ENCODE measurements around the gene KRTAP9-7.
"Not testable (repeated sequence)": the region's sequence is repeated elsewhere in the genome, so short reads cannot be mapped to it uniquely, and the experiment has no call there.

Gene KRTAP9-7, protein sequence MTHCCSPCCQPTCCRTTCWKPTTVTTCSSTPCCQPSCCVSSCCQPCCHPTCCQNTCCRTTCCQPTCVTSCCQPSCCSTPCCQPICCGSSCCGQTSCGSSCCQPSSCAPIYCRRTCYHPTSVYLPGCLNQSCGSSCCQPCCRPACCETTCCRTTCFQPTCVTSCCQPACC

DNA sequence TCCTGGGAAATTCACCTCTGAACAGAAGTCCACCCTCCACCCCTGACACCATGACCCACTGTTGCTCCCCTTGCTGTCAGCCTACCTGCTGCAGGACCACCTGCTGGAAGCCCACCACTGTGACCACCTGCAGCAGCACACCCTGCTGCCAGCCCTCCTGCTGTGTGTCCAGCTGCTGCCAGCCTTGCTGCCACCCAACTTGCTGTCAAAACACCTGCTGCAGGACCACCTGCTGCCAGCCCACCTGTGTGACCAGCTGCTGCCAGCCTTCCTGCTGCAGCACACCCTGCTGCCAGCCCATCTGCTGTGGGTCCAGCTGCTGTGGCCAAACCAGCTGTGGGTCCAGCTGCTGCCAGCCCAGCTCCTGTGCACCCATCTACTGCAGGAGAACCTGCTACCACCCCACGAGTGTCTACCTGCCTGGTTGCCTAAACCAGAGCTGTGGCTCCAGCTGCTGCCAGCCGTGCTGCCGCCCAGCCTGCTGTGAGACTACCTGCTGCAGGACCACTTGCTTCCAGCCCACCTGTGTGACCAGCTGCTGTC is at the start of gene KRTAP9-7:
TSS of gene KRTAP9-7 (plus strand) at position 51 of the 543 bp plus-strand sequence. CDS start at position 51, 0 bp downstream.
- not testable (repeated sequence) for DNase-seq (ENCODE audit: low read depth in 3 of 3)

- no peak for DNase-seq (ENCODE audit: low read depth in 3 of 3)
These were observed 49.4 kb upstream of the KRTAP9-7 start for GRCh38 chr17:41226051-41226450.

- DNase-seq (ENCODE audit: low read depth in 3 of 3) = not testable (repeated sequence)
These were observed 48.9 kb upstream of the KRTAP9-7 start, which contains the start of gene KRTAP9-2 for GRCh38 chr17:41226598-41227095. Gene KRTAP9-2 (plus strand): TSS chr17:41226648. CDS start chr17:41226655, 7 bp downstream.

GRCh38 chr17:41230094-41230493 is 45.4 kb upstream of the KRTAP9-7 start:
- no peak for DNase-seq (ENCODE audit: low read depth in 3 of 3)

DNA sequence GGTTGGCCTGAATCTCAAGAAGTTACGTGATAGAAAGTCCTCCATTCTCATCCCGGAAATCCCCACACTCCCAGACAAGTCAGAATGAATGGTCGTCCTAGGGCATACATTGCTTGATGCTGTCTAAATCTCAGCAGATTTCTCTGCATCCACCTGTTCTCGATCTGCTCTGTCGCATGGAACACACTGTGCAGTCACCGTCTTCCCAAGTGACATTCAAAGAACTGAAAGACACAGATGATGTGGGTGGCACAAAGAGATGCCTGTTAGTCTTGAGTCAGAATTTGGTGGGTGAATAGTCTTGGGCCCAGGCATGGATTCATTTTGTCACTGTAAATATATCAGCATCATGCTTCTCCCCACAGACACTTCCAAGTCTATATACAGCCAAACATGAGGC is 43.8 kb upstream of the KRTAP9-7 start:
- DNase-seq (ENCODE audit: low read depth in 3 of 3) = no peak

DNA sequence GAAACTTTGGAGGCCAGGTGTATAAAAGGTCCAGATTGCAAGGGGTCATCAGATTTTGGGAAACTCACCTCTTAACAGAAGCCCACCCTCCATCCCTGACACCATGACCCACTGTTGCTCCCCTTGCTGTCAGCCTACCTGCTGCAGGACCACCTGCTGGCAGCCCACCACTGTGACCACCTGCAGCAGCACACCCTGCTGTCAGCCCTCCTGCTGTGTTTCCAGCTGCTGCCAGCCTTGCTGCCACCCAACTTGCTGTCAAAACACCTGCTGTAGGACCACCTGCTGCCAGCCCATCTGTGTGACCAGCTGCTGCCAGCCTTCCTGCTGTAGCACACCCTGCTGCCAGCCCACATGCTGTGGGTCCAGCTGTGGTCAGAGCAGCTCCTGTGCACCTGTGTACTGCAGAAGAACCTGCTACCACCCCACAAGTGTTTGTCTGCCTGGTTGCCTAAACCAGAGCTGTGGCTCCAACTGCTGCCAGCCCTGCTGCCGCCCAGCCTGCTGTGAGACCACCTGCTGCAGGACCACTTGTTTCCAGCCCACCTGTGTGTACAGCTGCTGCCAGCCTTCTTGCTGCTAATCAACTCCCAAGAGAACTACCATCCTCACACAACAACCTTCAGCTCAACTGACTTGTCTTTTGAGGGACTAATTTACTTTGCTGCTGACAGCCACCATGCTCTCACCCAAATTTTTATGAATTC is 42.9 kb upstream of the KRTAP9-7 start, which contains the start of gene KRTAP9-3:
TSS of gene KRTAP9-3 (plus strand) at position 51 of the 707 bp plus-strand sequence. CDS start at position 104, 53 bp downstream.
- not testable (repeated sequence) for DNase-seq (ENCODE audit: low read depth in 3 of 3)

- not testable (repeated sequence) for DNase-seq (ENCODE audit: low read depth in 3 of 3)
These were observed 38.4 kb upstream of the KRTAP9-7 start for GRCh38 chr17:41237116-41237515.

DNA sequence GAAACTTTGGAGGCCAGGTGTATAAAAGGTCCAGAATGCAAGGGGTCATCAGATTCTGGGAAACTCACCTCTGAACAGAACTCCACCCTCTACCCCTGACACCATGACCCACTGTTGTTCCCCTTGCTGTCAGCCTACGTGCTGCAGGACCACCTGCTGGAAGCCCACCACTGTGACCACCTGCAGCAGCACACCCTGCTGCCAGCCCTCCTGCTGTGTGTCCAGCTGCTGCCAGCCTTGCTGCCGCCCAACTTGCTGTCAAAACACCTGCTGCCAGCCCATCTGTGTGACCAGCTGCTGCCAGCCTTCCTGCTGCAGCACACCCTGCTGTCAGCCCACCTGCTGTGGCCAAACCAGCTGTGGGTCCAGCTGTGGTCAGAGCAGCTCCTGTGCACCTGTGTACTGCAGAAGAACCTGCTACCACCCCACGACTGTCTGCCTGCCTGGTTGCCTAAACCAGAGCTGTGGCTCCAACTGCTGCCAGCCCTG is 37.5 kb upstream of the KRTAP9-7 start, which contains the start of gene KRTAP9-8:
TSS of gene KRTAP9-8 (plus strand) at position 51 of the 489 bp plus-strand sequence. CDS start at position 104, 53 bp downstream.
- DNase-seq (ENCODE audit: low read depth in 3 of 3) = not testable (repeated sequence)

DNA sequence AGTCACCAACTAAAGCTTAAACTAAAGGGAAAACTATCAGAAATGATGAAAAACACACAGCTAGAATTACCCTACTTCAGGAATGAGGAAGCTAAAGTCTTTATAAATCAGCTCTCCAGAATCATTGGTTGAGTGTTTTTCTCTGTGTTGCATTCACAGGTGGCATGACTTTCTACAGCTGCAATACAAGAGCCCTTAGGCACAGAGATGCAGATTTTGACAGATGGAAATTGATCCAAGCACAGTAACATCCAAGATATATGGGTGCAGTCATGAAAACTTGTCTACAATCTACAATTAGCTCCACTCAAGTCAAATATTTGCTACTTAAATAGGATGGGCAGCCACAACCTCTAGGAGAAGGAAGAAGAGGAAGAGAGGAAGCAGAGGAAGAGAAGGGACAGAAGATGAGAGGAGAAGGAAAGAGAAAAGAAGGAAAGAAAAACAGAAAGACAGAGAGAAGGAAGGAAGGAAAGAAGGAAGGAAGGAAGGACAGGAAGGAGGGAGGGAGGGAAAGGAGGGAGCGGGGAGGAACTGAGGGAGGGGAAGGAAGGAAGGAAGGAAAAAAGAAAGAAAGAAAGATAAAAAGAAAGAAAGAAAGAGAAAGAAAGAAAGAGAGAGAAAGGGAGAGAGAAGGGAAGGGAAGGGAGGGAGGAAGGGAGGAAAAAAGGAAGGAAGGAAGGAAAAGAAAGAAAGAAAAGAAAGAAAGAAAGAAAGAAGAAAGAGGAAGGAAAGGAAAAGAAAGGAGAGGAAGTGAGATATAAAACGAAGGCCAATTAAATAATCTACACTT is 28.3 kb upstream of the KRTAP9-7 start:
- DNase-seq (ENCODE audit: low read depth in 3 of 3) = not testable (repeated sequence)

GRCh38 chr17:41249637-41250240 is 25.8 kb upstream of the KRTAP9-7 start, which contains the start of gene KRTAP9-4:
Gene KRTAP9-4 (plus strand): TSS chr17:41249687. CDS start chr17:41249721, 34 bp downstream.
- not testable (repeated sequence) for DNase-seq (ENCODE audit: low read depth in 3 of 3)

DNA sequence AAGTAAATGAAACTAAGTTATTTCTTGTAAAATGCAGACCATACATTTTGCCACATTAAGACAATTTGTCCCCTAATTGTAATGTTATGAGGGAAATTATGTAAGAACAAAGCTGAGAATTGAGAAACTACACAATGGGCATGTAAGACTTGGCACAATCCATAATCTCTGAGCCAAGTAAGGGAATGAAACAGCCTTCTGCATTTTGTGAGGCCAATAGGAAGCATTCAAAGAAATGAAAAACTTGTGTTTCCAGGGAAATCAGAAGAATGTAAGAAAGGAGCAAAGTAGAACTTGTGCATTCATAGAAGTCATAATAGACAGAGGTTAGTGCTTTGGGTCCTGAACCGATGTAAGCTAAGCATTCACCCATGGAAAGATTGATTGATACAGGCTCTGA is 24.2 kb upstream of the KRTAP9-7 start:
- no peak for DNase-seq (ENCODE audit: low read depth in 3 of 3)

DNA sequence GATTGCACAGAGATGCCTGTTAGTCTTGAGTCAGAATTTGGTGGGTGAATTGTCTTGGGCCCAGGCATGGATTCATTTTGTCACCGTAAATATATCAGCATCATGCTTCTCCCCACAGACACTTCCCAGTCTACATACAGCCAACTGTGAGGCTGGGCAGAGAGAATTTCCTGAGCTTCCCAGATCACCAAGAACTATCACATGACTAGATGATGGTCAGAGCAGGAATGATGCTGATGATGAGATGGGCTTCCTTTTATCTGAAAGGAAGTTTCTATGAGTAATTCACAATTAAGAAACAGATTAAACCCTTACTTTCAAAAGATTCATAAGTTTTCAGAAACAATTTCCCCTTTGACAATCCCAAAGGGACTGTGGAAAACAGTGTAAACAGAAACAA is 20.6 kb upstream of the KRTAP9-7 start:
- DNase-seq (ENCODE audit: low read depth in 3 of 3) = no peak

DNA sequence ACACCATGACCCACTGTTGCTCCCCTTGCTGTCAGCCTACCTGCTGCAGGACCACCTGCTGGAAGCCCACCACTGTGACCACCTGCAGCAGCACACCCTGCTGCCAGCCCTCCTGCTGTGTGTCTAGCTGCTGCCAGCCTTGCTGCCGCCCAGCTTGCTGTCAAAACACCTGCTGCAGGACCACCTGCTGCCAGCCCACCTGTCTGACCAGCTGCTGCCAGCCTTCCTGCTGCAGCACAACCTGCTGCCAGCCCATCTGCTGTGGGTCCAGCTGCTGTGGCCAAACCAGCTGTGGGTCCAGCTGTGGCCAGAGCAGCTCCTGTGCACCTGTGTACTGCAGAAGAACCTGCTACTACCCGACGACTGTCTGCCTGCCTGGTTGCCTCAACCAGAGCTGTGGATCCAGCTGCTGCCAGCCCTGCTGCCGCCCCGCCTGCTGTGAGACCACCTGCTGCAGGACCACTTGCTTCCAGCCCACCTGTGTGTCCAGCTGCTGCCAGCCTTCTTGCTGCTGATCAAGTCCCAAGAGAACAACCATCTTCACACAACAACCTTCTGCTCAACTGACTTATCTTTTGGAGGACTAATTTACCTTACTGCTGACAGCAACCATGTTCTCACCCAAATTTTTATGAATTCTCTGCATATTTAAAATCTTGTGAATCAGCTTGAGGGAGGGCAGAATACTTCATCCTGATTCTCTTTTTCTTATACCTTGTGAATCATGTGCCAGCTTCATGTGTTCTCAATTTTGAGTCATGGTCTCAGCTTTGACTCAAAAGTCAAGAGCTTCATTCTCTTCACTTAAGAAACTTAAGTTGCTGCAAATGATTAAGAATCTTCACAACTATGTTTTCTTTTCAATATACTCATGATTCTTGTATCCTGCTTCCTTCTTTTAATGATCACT is 19.9 kb upstream of the KRTAP9-7 start, which contains the start of gene KRTAP9-9:
TSS of gene KRTAP9-9 (plus strand) at position 4 of the 910 bp plus-strand sequence.
- not testable (repeated sequence) for DNase-seq (ENCODE audit: low read depth in 3 of 3)

GRCh38 chr17:41256291-41256685 is 19.2 kb upstream of the KRTAP9-7 start:
- DNase-seq (ENCODE audit: low read depth in 3 of 3) = no peak

DNA sequence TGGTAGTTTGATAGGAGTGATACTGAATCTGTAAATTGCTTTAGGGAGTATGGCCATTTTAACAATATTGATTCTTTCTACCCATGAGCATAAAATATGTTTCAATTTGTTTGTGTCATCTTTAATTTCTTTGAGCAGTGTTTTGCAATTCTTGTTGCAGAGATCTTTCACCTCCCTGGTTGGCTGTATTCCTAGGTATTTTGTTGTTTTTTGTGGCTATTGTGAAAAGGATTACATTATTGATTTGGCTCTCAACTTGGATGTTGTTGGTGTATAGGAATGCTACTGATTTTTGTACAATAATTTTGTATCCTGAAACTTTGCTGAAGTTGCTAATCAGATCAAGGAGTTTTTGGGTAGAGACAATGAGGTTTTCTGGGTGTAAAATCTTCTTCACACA is 17.1 kb upstream of the KRTAP9-7 start:
- DNase-seq (ENCODE audit: low read depth in 3 of 3) = no peak

GRCh38 chr17:41263212-41263611 is 12.3 kb upstream of the KRTAP9-7 start:
- DNase-seq (ENCODE audit: low read depth in 3 of 3) = no peak

- no peak for DNase-seq (ENCODE audit: low read depth in 3 of 3)
These were observed 10.9 kb upstream of the KRTAP9-7 start for GRCh38 chr17:41264599-41264998.

- no peak for DNase-seq (ENCODE audit: low read depth in 3 of 3)
These were observed 10.4 kb upstream of the KRTAP9-7 start, which contains the start of gene KRTAP9-6 for GRCh38 chr17:41265078-41265477. Gene KRTAP9-6 (plus strand): TSS chr17:41265378. CDS start chr17:41265378, 0 bp downstream.

- DNase-seq (ENCODE audit: low read depth in 3 of 3) = no peak
These were observed 7.8 kb upstream of the KRTAP9-7 start for GRCh38 chr17:41267711-41268110.

- DNase-seq (ENCODE audit: low read depth in 3 of 3) = not testable (repeated sequence)
These were observed 4.2 kb upstream of the KRTAP9-7 start for GRCh38 chr17:41271323-41271722.

All from stimulated activated CD4-positive, alpha-beta T cell treated with anti-CD3 and anti-CD28 coated beads, TNF-alpha, amount 100 ng/mL, for 48 hours (primary cell).